ENCODE data around the gene DCAKD.

The DCAKD gene

DNA sequence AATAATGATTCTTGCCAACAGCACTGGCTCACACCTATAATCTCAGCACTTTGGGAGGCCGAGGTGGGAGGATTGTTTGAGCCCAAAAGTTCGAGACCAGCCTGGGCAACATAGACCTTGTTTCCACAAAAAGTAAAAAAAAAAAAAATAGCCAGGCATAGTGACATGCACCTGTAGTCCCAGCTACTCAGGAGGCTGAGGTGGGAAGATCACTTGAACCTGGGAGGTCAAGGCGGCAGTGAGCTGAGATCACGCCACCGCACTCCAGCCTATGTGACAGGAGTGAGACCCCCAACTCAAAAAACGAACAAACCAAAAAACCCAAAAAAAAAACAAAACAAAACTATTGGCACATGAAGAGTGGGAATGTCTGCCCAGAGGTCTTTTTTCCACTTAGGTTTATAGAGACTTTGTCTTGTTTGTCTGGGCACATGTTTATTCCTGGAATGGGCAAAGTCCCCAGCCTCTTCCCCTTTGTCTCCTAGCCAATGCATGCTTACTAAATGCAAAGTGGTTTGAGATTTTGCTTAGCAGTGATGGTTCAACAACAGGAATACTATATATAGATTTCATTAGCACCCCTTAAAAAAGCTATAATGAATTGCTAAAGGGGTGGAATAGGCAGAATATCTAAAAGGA, 35.6 kb upstream of the DCAKD start:
- no peak for TF ChIP-seq CTCF (IDR thresholded peaks at IDR 0.05; ENCODE audit: insufficient read depth, low read depth, low read length, missing control alignments)
- DNase-seq (ENCODE audit: low read depth), result no peak

DNA sequence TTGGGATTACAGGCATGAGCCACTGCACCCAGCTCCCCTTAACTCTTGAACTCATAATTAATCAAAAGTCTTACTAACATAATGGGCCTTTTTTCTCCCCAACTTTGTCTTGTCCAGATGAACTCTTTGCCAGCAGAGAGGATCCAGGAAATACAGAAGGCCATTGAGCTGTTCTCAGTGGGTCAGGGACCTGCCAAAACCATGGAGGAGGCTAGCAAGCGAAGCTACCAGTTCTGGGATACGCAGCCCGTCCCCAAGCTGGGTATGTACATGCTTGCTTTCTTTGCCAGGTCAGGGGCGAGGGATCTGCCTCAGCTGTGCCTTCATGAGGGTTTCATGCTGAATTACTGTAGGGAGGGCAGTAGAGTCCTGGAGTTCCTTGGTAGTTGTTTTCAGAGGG, 35.0 kb upstream of the DCAKD start:
- H3K4me3 ChIP-seq (ENCODE audit: low read depth, low read length), result no peak overlapping the region
- no peak for TF ChIP-seq CTCF (IDR thresholded peaks at IDR 0.05; ENCODE audit: insufficient read depth, low read depth, low read length, missing control alignments)
- no peak for DNase-seq (ENCODE audit: low read depth)

More for the DNA sequence above, 35.6 kb upstream of the DCAKD start:
- H3K4me3 ChIP-seq (ENCODE audit: low read depth, low read length), result no peak overlapping the region

DNA sequence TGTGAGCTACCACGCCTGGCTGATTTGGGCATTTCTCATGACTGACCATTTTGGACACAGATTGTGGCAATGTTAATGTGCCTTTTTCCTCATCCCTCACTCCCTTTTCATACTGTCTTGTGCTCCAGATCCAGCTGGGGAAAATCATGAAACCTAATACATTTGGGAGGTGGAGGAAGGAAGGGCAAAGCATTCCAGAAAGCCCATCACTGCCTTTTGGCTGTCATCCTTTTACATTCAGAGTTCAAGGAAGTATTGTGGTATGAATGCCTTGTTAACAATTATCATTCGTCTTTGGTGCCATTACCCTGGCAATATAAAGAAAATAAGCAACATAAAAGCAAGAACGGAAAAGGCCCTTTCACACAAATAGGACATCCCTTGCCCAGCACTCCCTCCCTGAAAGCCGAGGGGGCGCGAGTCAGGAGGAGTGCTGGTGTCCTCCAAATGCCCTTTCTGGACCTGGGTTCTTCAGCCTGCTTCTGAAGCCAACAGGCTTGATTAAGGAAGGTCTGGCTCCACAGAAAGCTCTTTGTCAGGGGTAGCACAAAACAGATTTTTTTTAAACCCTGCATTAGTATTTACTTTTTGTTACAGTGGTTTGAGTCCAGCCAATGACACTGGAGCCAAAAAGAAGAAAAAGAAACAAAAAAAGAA, 29.7 kb upstream of the DCAKD start:
- DNase-seq (ENCODE audit: low read depth), result no peak
- TF ChIP-seq CTCF (IDR thresholded peaks at IDR 0.05; ENCODE audit: insufficient read depth, low read depth, low read length, missing control alignments), result no peak
- no peak overlapping the region for H3K4me3 ChIP-seq (ENCODE audit: low read depth, low read length)

GRCh38 chr17:45077643-45078042, 26.2 kb upstream of the DCAKD start:
- peak; percentile 68 for DNase-seq (ENCODE audit: low read depth)
- TF ChIP-seq CTCF (IDR thresholded peaks at IDR 0.05; ENCODE audit: insufficient read depth, low read depth, low read length, missing control alignments), result no peak
- no peak overlapping the region for H3K4me3 ChIP-seq (ENCODE audit: low read depth, low read length)

DNA sequence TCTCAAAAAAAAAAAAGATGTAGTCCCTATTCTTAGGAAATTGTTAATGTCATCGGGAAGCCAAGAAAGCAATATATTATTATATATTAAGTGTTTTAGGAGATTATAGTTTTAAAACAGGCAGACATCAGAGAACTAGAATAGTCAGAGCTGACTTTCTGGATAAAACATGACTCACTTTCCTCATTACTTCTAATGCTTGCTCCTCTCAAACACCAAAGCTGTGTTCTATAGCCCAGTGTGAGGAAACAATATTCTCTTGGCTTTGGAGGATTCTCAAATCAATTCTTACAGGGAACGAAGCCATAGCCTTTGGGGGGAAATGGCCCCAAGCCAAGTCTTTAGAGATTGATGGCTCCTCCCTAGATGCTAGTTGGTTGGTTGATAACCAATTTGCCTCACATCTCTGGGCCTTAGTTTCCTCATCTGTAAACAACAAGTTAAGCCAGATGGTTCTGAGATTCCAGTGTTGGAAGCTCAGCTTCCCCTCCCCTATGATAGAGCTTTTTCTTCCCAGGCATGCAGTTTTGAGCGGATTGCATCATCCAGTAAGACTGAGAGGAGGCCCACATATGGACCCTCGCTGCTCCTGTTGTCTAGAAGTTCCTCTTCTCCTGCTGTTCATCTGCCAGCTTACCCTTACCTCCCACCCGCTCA, 22.1 kb upstream of the DCAKD start:
- DNase-seq (ENCODE audit: low read depth), result no peak
- H3K4me3 ChIP-seq (ENCODE audit: low read depth, low read length), result no peak overlapping the region
- TF ChIP-seq CTCF (IDR thresholded peaks at IDR 0.05; ENCODE audit: insufficient read depth, low read depth, low read length, missing control alignments), result no peak

DNA sequence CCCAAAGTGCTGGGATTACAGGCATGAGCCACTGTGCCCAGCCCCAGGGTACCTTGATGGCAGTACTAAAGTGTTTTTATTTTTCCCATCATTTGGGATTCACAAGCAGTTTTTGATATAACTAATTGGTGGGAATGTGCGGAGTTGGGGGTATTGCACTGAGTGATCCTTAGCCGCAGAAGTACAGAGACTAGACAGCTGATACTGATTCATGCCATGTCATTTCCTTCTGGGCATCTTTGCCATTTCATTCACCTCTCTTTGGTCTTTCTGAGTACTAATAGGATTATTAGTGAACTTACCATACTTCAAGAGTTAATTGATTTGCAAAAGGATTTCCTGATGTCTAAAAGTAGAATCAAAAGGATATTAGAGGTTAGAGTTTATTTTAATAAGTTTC, 19.4 kb upstream of the DCAKD start:
- H3K4me3 ChIP-seq (ENCODE audit: low read depth, low read length), result no peak overlapping the region
- no peak for TF ChIP-seq CTCF (IDR thresholded peaks at IDR 0.05; ENCODE audit: insufficient read depth, low read depth, low read length, missing control alignments)
- DNase-seq (ENCODE audit: low read depth), result no peak
